Suprapubic skin (tissue), 4 donors: Measurements from ENCODE around the gene CMTM7. TPM values are rescaled to one million over a fixed set of nuclear protein-coding genes. Genes with fewer than 3 reads are reported as not detected.
"Not testable (repeated sequence)": the region's sequence is repeated elsewhere in the genome, so short reads cannot be mapped to it uniquely, and the experiment has no call there.

Experiments used
- DNase-seq, 2 donors: peaks; one replicate each; pipeline ENCODE4 v3.0.0-alpha.2; 2019; ENCODE audit warnings: low spot score in 2 of 2
- H3K27ac ChIP-seq: fragments of 200-600 bp; sonication (generic); one replicate; pipeline ENCODE4 v1.5.1; 2019
- H3K27me3 ChIP-seq: fragments of 200-600 bp; sonication (generic); one replicate; pipeline ENCODE4 v1.5.1; 2019
- H3K36me3 ChIP-seq: fragments of 200-600 bp; sonication (generic); one replicate; pipeline ENCODE4 v1.5.1; 2019
- H3K4me1 ChIP-seq: fragments of 200-600 bp; sonication (generic); one replicate; pipeline ENCODE4 v1.5.1; 2019
- H3K4me3 ChIP-seq: fragments of 200-600 bp; sonication (generic); one replicate; pipeline ENCODE4 v1.5.1; 2019; ENCODE audit warnings: mild to moderate bottlenecking
- H3K9me3 ChIP-seq: fragments of 200-600 bp; sonication (generic); one replicate; pipeline ENCODE4 v1.5.1; 2019
- CTCF ChIP-seq, 2 donors: fragments of 200-600 bp in 1 of 2; fragments of 450-650 bp in 1 of 2; sonication (generic) in 1 of 2; IDR thresholded peaks; one replicate each; pipeline ENCODE4 v1.5.1; 2016 to 2019; ENCODE audit warnings: antibody characterized with exemption in 2 of 2, mild to moderate bottlenecking in 1 of 2, moderate library complexity in 1 of 2
- EP300 ChIP-seq: sonication (generic); formaldehyde crosslinking; IDR thresholded peaks from one replicate; pipeline ENCODE4 v1.6.1; 2017; ENCODE audit warnings: antibody characterized with exemption
- POLR2A ChIP-seq, 2 donors: fragments of 450-650 bp; IDR thresholded peaks; one replicate each; pipeline ENCODE4 v1.6.1; 2017; ENCODE audit warnings: antibody characterized with exemption in 2 of 2, mild to moderate bottlenecking in 2 of 2, moderate library complexity in 2 of 2
- POLR2AphosphoS5 ChIP-seq, 3 donors: sonication (generic); formaldehyde crosslinking; IDR thresholded peaks; one replicate each; pipeline ENCODE4 v1.6.1; 2017; ENCODE audit warnings: antibody characterized with exemption in 3 of 3
- WGBS: methylation state at CpG from one replicate; pipeline ENCODE4 v1.1.5; 2018; 5-methylcytosine and 5-hydroxymethylcytosine counted together
- total RNA-seq, 4 donors: library from RNA; depleted of rRNA; stranded (reverse); fragments of >200 nt; gene quantifications; one replicate each; pipeline ENCODE4 v1.1.0, GENCODE V29; 2016

CMTM7 gene
- total RNA-seq, 4 donors from 2014 or later, result 7.5 to 14.7 (median 10.9) TPM

DNA sequence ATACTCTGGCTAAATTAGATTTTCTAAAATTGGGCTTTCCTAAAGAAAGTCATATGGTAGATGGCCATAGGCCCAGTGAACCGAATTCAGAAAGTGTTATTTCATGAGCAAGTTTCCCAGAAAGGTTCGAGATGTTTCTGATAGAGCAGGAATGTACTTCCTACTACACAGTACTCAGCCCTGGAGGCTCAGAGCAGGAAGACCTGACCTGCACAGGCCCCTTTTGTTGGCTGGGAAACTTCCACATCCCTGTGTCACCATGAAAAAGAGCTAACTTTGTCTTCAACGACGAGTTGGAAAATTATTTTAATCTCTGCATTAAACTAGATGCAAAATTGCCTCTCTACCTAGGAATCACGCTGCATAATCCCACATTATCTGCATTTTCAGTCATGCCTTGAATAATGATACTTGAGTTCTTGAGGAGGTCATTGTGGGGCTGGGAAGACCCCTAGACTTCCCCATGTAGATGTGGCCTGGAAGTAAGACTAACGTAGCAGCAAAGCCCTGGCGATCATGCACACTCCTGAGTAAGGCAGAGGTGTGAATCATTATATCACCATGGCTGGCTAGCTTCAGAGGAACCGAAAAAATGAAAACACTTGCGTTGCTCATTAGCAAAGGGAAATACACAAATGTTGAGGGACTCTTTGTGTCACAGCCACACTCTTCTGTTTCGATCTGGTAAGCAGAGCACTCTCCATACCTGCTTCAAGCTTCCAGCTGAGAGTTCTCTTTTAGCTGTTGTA is 47.1 kb downstream of the CMTM7 start:
- Histone ChIP-seq H3K4me1 (peaks cover 8% of the 10 kb centered on the region), H3K27me3 (no peaks in the 10 kb centered on the region), H3K4me3 (no peak overlapping the region), H3K9me3 (no peaks in the 10 kb centered on the region), H3K27ac (no peak overlapping the region), H3K36me3 (no peaks in the 10 kb centered on the region)
- no peak for TF ChIP-seq EP300
- TF ChIP-seq CTCF (IDR thresholded peaks at IDR 0.05), result no peak
- no peak for TF ChIP-seq POLR2A (IDR thresholded peaks at IDR 0.05)
- no peak for TF ChIP-seq POLR2AphosphoS5 (IDR thresholded peaks at IDR 0.05)
- no peak for DNase-seq
- 73% methylated on average over 10 of the region's 10 CpGs for WGBS

- not testable (repeated sequence) for H3K27ac ChIP-seq, H3K27me3 ChIP-seq, DNase-seq, H3K9me3 ChIP-seq, H3K4me1 ChIP-seq, H3K4me3 ChIP-seq, H3K36me3 ChIP-seq
- 99% methylated on average over 4 of the region's 4 CpGs for WGBS
Observed at GRCh38 chr3:32439421-32439820, 47.8 kb downstream of the CMTM7 start.

- TF ChIP-seq POLR2A (IDR thresholded peaks at IDR 0.05) (no peak), CTCF (IDR thresholded peaks at IDR 0.05) (no peak), EP300 (no peak)
- Histone ChIP-seq H3K27ac (peak overlapping the region; percentile 46), H3K27me3 (no peaks in the 10 kb centered on the region), H3K4me1 (peaks cover 8% of the 10 kb centered on the region), H3K4me3 (no peak overlapping the region), H3K9me3 (no peaks in the 10 kb centered on the region), H3K36me3 (no peaks in the 10 kb centered on the region)
- no peak for DNase-seq
- WGBS, result 62% methylated on average over 10 of the region's 10 CpGs
Observed at GRCh38 chr3:32440611-32441350, 49.1 kb downstream of the CMTM7 start.

- Histone ChIP-seq H3K27ac (no peak overlapping the region), H3K4me1 (peaks cover 8% of the 10 kb centered on the region), H3K36me3 (no peaks in the 10 kb centered on the region), H3K9me3 (no peaks in the 10 kb centered on the region), H3K27me3 (no peaks in the 10 kb centered on the region), H3K4me3 (no peak overlapping the region)
- 96% methylated on average over 3 of the region's 3 CpGs for WGBS
- TF ChIP-seq POLR2AphosphoS5 (IDR thresholded peaks at IDR 0.05) (no peak), EP300 (no peak), POLR2A (IDR thresholded peaks at IDR 0.05) (no peak), CTCF (IDR thresholded peaks at IDR 0.05) (no peak)
- no peak for DNase-seq
Observed at GRCh38 chr3:32442766-32443165, 51.1 kb downstream of the CMTM7 start.

- Histone ChIP-seq H3K9me3 (no peaks in the 10 kb centered on the region), H3K27ac (no peak overlapping the region), H3K4me3 (no peak overlapping the region), H3K36me3 (no peaks in the 10 kb centered on the region), H3K4me1 (peaks cover 8% of the 10 kb centered on the region), H3K27me3 (no peaks in the 10 kb centered on the region)
- no peak for DNase-seq
- 63% methylated on average over 1 of the region's 1 CpG for WGBS
- no peak for TF ChIP-seq EP300
- TF ChIP-seq POLR2AphosphoS5 (IDR thresholded peaks at IDR 0.05), result no peak
- no peak for TF ChIP-seq CTCF (IDR thresholded peaks at IDR 0.05)
- no peak for TF ChIP-seq POLR2A (IDR thresholded peaks at IDR 0.05)
Observed at GRCh38 chr3:32443478-32443877, 51.8 kb downstream of the CMTM7 start.
